ENCODE measurements around the gene CNTN4.
A peak's percentile ranks its signal among the peaks of the same experiment; 100 is the strongest.

Gene CNTN4

DNA sequence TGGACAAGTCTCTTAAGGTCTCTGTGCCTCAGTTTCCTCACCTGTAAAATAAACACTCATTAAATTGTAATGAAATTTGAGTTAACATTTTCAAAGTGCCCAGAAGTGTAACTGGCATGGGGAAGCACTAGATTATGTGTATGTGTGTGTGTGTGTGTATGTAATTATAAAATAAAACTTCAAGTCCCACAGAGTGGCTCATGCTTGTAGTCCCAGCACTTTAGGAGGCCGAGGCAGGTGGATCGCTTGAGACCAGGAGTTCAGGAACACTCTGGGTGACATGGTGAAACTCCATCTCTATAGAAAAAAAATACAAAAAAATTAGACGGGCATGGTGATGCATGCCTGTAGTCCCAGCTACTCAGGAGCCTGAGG is 608.2 kb downstream of the CNTN4 start:
- DNase-seq (ENCODE audit: low read depth) = no peak
- TF ChIP-seq, protein P1, sequence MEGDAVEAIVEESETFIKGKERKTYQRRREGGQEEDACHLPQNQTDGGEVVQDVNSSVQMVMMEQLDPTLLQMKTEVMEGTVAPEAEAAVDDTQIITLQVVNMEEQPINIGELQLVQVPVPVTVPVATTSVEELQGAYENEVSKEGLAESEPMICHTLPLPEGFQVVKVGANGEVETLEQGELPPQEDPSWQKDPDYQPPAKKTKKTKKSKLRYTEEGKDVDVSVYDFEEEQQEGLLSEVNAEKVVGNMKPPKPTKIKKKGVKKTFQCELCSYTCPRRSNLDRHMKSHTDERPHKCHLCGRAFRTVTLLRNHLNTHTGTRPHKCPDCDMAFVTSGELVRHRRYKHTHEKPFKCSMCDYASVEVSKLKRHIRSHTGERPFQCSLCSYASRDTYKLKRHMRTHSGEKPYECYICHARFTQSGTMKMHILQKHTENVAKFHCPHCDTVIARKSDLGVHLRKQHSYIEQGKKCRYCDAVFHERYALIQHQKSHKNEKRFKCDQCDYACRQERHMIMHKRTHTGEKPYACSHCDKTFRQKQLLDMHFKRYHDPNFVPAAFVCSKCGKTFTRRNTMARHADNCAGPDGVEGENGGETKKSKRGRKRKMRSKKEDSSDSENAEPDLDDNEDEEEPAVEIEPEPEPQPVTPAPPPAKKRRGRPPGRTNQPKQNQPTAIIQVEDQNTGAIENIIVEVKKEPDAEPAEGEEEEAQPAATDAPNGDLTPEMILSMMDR (IDR thresholded peaks at IDR 0.05; ENCODE audit: insufficient read depth, low read depth, low read length, missing control alignments) = no peak
- no peak overlapping the region for H3K4me3 ChIP-seq (ENCODE audit: low read depth, low read length)

- no peak for DNase-seq (ENCODE audit: low read depth)
- no peak overlapping the region for H3K4me3 ChIP-seq (ENCODE audit: low read depth, low read length)
- TF ChIP-seq, protein P1 (IDR thresholded peaks at IDR 0.05; ENCODE audit: insufficient read depth, low read depth, low read length, missing control alignments) = no peak
These were observed 612.4 kb downstream of the CNTN4 start for GRCh38 chr3:2711081-2711480.

DNA sequence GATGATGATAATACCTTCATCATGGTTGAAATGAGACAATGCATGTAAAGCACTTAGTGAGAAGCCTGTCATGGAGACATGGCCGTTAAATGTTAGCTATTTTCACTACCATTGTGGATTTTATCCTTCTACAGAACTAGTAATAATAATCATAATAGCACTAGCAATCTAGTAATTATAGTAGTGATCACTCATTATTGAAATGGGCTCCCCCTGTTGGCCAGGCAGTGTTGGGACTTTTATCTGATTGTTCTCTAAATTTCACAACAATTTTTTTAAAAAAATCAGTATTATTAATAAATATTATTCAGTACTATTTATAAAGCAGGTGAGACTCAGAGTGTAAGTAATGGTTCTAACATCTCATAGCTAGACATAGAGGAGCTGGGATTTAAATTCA is 615.3 kb downstream of the CNTN4 start:
- no peak overlapping the region for H3K4me3 ChIP-seq (ENCODE audit: low read depth, low read length)
- TF ChIP-seq, protein P1 (IDR thresholded peaks at IDR 0.05; ENCODE audit: insufficient read depth, low read depth, low read length, missing control alignments) = peak; percentile 35
- peak; percentile 21 for DNase-seq (ENCODE audit: low read depth)

DNA sequence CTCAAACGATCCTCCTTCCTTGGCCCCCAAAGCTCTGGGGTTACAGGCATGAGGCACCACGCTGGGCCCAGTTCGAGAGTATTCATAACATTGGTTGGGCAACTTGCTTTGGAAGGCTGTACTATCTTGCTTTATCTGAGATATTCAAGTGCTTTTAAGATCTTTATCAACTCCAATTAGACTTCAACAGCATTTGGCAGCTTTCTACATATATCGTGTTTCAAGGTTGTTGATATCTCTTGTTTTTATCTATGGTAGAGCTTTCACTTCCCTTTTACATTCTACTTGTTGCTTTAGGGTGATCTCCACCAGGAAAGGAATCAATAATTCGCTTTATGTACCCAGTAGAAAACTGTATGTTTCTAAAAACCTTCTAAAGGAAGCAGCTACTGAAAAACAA is 616.2 kb downstream of the CNTN4 start:
- H3K4me3 ChIP-seq (ENCODE audit: low read depth, low read length) = no peak overlapping the region
- peak; percentile 17 for DNase-seq (ENCODE audit: low read depth)
- TF ChIP-seq, protein P1 (IDR thresholded peaks at IDR 0.05; ENCODE audit: insufficient read depth, low read depth, low read length, missing control alignments) = no peak

DNA sequence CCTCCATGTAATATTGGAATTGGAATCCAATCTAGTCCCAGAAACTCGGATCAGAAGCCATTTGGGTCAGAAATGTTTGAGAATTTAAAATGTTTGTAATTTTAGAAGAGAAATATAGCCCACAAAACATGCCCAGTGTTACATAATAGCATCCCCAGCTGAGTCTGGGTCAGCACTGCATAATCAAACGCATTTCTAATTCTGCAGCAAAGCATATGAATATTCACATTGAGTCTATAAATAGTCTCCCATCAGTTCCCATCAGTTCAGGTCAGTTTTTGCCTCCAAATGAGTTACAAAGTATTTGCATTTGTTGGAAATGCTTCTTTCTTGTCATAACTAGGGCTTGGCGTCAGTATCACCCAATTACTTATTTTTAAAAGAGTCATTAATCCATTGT is 628.4 kb downstream of the CNTN4 start:
- TF ChIP-seq, protein P1 (IDR thresholded peaks at IDR 0.05; ENCODE audit: insufficient read depth, low read depth, low read length, missing control alignments) = no peak
- DNase-seq (ENCODE audit: low read depth) = no peak
- no peak overlapping the region for H3K4me3 ChIP-seq (ENCODE audit: low read depth, low read length)

- DNase-seq (ENCODE audit: low read depth) = no peak
- no peak overlapping the region for H3K4me3 ChIP-seq (ENCODE audit: low read depth, low read length)
- TF ChIP-seq, protein P1 (IDR thresholded peaks at IDR 0.05; ENCODE audit: insufficient read depth, low read depth, low read length, missing control alignments) = no peak
These were observed 629.1 kb downstream of the CNTN4 start for GRCh38 chr3:2727610-2728318.

- DNase-seq (ENCODE audit: low read depth) = no peak
- TF ChIP-seq, protein P1 (IDR thresholded peaks at IDR 0.05; ENCODE audit: insufficient read depth, low read depth, low read length, missing control alignments) = no peak
- H3K4me3 ChIP-seq (ENCODE audit: low read depth, low read length) = no peak overlapping the region
These were observed 633.2 kb downstream of the CNTN4 start for GRCh38 chr3:2731843-2732242.
